ENCODE measurements around the gene G6PC2.
"Not testable (repeated sequence)": the region's sequence is repeated elsewhere in the genome, so short reads cannot be mapped to it uniquely, and the experiment has no call there.

The G6PC2 gene

DNA sequence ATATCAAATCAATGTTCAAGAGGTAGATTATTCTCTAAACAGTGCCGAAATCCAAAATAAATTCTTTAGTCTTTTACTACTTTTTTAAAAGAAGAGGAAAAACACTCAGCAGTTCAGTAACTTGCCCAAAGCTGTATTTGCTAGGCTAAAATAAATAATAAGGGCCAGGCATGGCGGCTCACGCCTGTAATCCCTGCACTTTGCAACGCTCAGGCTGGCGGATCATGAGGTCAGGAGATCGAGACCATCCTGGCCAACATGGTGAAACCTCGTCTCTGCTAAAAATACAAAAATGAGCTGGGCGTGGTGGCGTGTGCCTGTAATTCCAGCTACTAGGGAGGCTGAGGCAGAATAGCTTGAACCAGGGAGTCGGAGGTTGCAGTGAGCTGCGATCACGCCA lies 18.9 kb upstream of the G6PC2 start:
- not testable (repeated sequence) for H3K9ac ChIP-seq (ENCODE audit: low read length); H3K27me3 ChIP-seq (ENCODE audit: control insufficient read depth, insufficient read depth, low read length); H3K4me3 ChIP-seq (ENCODE audit: low read depth, low read length); H3K27ac ChIP-seq (ENCODE audit: low read depth, low read length); H3K4me1 ChIP-seq (ENCODE audit: control insufficient read depth, insufficient read depth, low read length); H3K9me3 ChIP-seq (ENCODE audit: control insufficient read depth, insufficient read depth, low read depth, low read length)
- peaks cover 24% of the 10 kb centered on the region for H3K36me3 ChIP-seq (ENCODE audit: control insufficient read depth, insufficient read depth, low read length)

DNA sequence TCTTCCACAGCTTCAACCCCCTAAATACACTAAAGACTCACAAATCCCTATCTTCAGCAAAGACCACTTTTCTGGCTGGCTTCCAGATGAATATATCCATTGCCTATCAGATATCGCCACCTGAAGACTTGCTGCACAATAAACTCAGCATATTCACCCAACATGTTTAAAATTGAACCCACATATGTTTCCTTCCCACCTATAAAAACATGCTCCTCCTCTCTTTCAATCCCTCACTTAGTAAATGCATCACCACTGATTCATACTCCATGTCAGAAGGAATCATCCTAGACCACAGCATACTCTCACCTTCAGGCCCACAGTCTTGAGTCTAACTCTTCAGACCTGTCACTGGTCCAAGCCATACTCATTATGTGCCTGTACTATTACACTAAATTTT lies 16.1 kb upstream of the G6PC2 start:
- H3K9me3 ChIP-seq (ENCODE audit: control insufficient read depth, insufficient read depth, low read depth, low read length), result no peaks in the 10 kb centered on the region
- H3K27me3 ChIP-seq (ENCODE audit: control insufficient read depth, insufficient read depth, low read length), result no peaks in the 10 kb centered on the region
- H3K36me3 ChIP-seq (ENCODE audit: control insufficient read depth, insufficient read depth, low read length), result peaks cover 36% of the 10 kb centered on the region
- H3K27ac ChIP-seq (ENCODE audit: low read depth, low read length), result no peak overlapping the region; the same call in 1 of the 2 replicates
- no peak overlapping the region for H3K4me3 ChIP-seq (ENCODE audit: low read depth, low read length)
- H3K9ac ChIP-seq (ENCODE audit: low read length), result no peak overlapping the region
- H3K4me1 ChIP-seq (ENCODE audit: control insufficient read depth, insufficient read depth, low read length), result peaks cover 5% of the 10 kb centered on the region; the same call in 1 of the 2 replicates

DNA sequence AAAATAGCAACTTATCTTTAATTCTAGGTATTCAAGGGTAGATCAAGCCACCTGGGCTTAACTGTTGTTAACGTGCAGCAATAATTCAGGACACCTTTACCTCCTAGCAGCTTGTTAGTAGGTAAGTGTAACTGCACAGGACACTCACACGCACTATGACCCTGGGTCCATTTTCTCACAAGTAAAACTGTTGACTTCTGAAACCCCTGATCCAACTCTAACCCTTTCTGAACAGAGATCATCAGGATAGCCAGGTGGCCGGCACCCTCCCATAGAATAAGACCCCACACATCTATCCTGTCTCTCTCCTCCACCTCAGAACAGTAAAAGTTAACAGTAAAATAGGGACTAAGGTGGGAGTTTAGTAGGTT lies 11.5 kb upstream of the G6PC2 start:
- H3K4me1 ChIP-seq (ENCODE audit: control insufficient read depth, insufficient read depth, low read length), result peaks cover 5% of the 10 kb centered on the region; the same call in 1 of the 2 replicates
- H3K9ac ChIP-seq (ENCODE audit: low read length), result peak overlapping the region; percentile 90
- no peaks in the 10 kb centered on the region for H3K9me3 ChIP-seq (ENCODE audit: control insufficient read depth, insufficient read depth, low read depth, low read length)
- peaks cover 30% of the 10 kb centered on the region for H3K36me3 ChIP-seq (ENCODE audit: control insufficient read depth, insufficient read depth, low read length)
- no peak overlapping the region; the same call in 1 of the 2 replicates for H3K27ac ChIP-seq (ENCODE audit: low read depth, low read length)
- peak overlapping the region; percentile 88 for H3K4me3 ChIP-seq (ENCODE audit: low read depth, low read length)
- H3K27me3 ChIP-seq (ENCODE audit: control insufficient read depth, insufficient read depth, low read length), result peaks cover 10% of the 10 kb centered on the region; the same call in 1 of the 2 replicates

- Histone ChIP-seq H3K9me3 (ENCODE audit: control insufficient read depth, insufficient read depth, low read depth, low read length) (no peaks in the 10 kb centered on the region), H3K36me3 (ENCODE audit: control insufficient read depth, insufficient read depth, low read length) (peaks cover 24% of the 10 kb centered on the region), H3K9ac (ENCODE audit: low read length) (peak within 1 kb of the TSS; percentile 90), H3K27ac (ENCODE audit: low read depth, low read length) (no peak within 1 kb of the TSS; the same call in 1 of the 2 replicates), H3K4me3 (ENCODE audit: low read depth, low read length) (peak within 1 kb of the TSS; percentile 88), H3K4me1 (ENCODE audit: control insufficient read depth, insufficient read depth, low read length) (peaks cover 5% of the 10 kb centered on the region; the same call in 1 of the 2 replicates), H3K27me3 (ENCODE audit: control insufficient read depth, insufficient read depth, low read length) (peaks cover 10% of the 10 kb centered on the region; the same call in 1 of the 2 replicates)
These were observed 10.9 kb upstream of the G6PC2 start, which contains the start of gene SPC25 for GRCh38 chr2:168890006-168890782. Gene SPC25, minus strand, starts transcription at chr2:168890430. Its CDS starts 911 bp downstream, at chr2:168889519.

DNA sequence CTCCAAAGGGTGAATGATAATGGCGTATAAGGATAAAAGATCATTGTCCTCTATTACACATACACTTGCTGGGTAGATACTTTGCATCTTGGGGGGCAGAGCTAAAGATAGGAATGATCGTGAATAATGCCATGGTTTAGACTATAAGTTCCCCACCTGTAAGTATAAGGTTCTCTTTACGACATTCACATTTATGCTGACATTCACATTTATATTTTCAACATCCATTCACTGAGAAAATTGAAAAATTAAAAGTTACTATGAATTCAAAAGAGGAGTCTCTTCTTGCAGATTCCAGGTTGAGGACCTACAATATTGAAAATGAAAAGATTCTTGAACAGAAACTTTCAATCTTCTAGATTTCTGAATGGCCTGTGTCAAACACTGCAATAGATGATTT lies 8.8 kb upstream of the G6PC2 start:
- H3K27me3 ChIP-seq (ENCODE audit: control insufficient read depth, insufficient read depth, low read length), result peaks cover 10% of the 10 kb centered on the region; the same call in 1 of the 2 replicates
- H3K4me1 ChIP-seq (ENCODE audit: control insufficient read depth, insufficient read depth, low read length), result peaks cover 5% of the 10 kb centered on the region; the same call in 1 of the 2 replicates
- no peak overlapping the region for H3K27ac ChIP-seq (ENCODE audit: low read depth, low read length)
- no peak overlapping the region for H3K9ac ChIP-seq (ENCODE audit: low read length)
- peaks cover 11% of the 10 kb centered on the region for H3K36me3 ChIP-seq (ENCODE audit: control insufficient read depth, insufficient read depth, low read length)
- H3K4me3 ChIP-seq (ENCODE audit: low read depth, low read length), result no peak overlapping the region
- H3K9me3 ChIP-seq (ENCODE audit: control insufficient read depth, insufficient read depth, low read depth, low read length), result no peaks in the 10 kb centered on the region

- Histone ChIP-seq H3K9me3 (ENCODE audit: control insufficient read depth, insufficient read depth, low read depth, low read length) (no peaks in the 10 kb centered on the region), H3K4me1 (ENCODE audit: control insufficient read depth, insufficient read depth, low read length) (peaks cover 5% of the 10 kb centered on the region; the same call in 1 of the 2 replicates), H3K27me3 (ENCODE audit: control insufficient read depth, insufficient read depth, low read length) (peaks cover 10% of the 10 kb centered on the region; the same call in 1 of the 2 replicates), H3K27ac (ENCODE audit: low read depth, low read length) (no peak overlapping the region), H3K36me3 (ENCODE audit: control insufficient read depth, insufficient read depth, low read length) (no peaks in the 10 kb centered on the region), H3K9ac (ENCODE audit: low read length) (no peak overlapping the region), H3K4me3 (ENCODE audit: low read depth, low read length) (no peak overlapping the region)
These were observed 7.0 kb upstream of the G6PC2 start for GRCh38 chr2:168894101-168894500.

- H3K4me1 ChIP-seq (ENCODE audit: control insufficient read depth, insufficient read depth, low read length), result no peaks in the 10 kb centered on the region
- H3K9ac ChIP-seq (ENCODE audit: low read length), result no peak overlapping the region
- no peaks in the 10 kb centered on the region for H3K36me3 ChIP-seq (ENCODE audit: control insufficient read depth, insufficient read depth, low read length)
- H3K27ac ChIP-seq (ENCODE audit: low read depth, low read length), result no peak overlapping the region
- H3K4me3 ChIP-seq (ENCODE audit: low read depth, low read length), result no peak overlapping the region
- peaks cover 10% of the 10 kb centered on the region; the same call in 1 of the 2 replicates for H3K27me3 ChIP-seq (ENCODE audit: control insufficient read depth, insufficient read depth, low read length)
- no peaks in the 10 kb centered on the region for H3K9me3 ChIP-seq (ENCODE audit: control insufficient read depth, insufficient read depth, low read depth, low read length)
These were observed 6.4 kb upstream of the G6PC2 start for GRCh38 chr2:168894720-168895119.

DNA sequence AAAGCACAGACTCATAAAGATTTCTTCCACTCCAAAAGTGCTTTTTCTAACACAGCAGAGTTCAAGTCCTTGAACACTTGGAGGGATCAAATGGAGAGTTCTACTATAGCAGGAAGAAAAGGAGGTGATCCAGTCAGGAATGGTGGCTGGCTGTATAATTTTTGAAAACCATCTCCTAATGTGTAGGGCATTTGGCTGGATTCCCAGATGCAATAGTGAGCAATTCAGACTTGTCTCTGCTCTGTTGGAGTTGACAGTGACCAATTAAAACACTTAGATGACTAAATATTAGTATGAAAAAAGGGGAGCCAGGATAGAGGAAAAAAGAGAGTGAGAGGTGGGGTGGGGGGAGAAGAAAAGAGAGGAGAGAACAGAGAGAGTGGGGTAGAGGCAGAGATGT lies 5.3 kb upstream of the G6PC2 start:
- Histone ChIP-seq H3K4me3 (ENCODE audit: low read depth, low read length) (no peak overlapping the region), H3K27me3 (ENCODE audit: control insufficient read depth, insufficient read depth, low read length) (peaks cover 10% of the 10 kb centered on the region; the same call in 1 of the 2 replicates), H3K27ac (ENCODE audit: low read depth, low read length) (no peak overlapping the region), H3K9me3 (ENCODE audit: control insufficient read depth, insufficient read depth, low read depth, low read length) (no peaks in the 10 kb centered on the region), H3K4me1 (ENCODE audit: control insufficient read depth, insufficient read depth, low read length) (no peaks in the 10 kb centered on the region), H3K36me3 (ENCODE audit: control insufficient read depth, insufficient read depth, low read length) (no peaks in the 10 kb centered on the region), H3K9ac (ENCODE audit: low read length) (no peak overlapping the region)

GRCh38 chr2:168896783-168897182 lies 4.3 kb upstream of the G6PC2 start:
- H3K9ac ChIP-seq (ENCODE audit: low read length), result no peak overlapping the region
- H3K4me1 ChIP-seq (ENCODE audit: control insufficient read depth, insufficient read depth, low read length), result no peaks in the 10 kb centered on the region
- no peaks in the 10 kb centered on the region for H3K9me3 ChIP-seq (ENCODE audit: control insufficient read depth, insufficient read depth, low read depth, low read length)
- peaks cover 4% of the 10 kb centered on the region; the same call in 1 of the 2 replicates for H3K27me3 ChIP-seq (ENCODE audit: control insufficient read depth, insufficient read depth, low read length)
- H3K27ac ChIP-seq (ENCODE audit: low read depth, low read length), result no peak overlapping the region
- no peak overlapping the region for H3K4me3 ChIP-seq (ENCODE audit: low read depth, low read length)
- no peaks in the 10 kb centered on the region for H3K36me3 ChIP-seq (ENCODE audit: control insufficient read depth, insufficient read depth, low read length)

- Histone ChIP-seq H3K4me3 (ENCODE audit: low read depth, low read length) (no peak overlapping the region), H3K27me3 (ENCODE audit: control insufficient read depth, insufficient read depth, low read length) (no peaks in the 10 kb centered on the region), H3K9me3 (ENCODE audit: control insufficient read depth, insufficient read depth, low read depth, low read length) (no peaks in the 10 kb centered on the region), H3K27ac (ENCODE audit: low read depth, low read length) (no peak overlapping the region), H3K36me3 (ENCODE audit: control insufficient read depth, insufficient read depth, low read length) (no peaks in the 10 kb centered on the region), H3K4me1 (ENCODE audit: control insufficient read depth, insufficient read depth, low read length) (no peaks in the 10 kb centered on the region), H3K9ac (ENCODE audit: low read length) (no peak overlapping the region)
These were observed 3.6 kb upstream of the G6PC2 start for GRCh38 chr2:168897449-168897848.

GRCh38 chr2:168903888-168904287 lies 2.8 kb downstream of the G6PC2 start:
- H3K36me3 ChIP-seq (ENCODE audit: control insufficient read depth, insufficient read depth, low read length), result no peaks in the 10 kb centered on the region
- H3K9me3 ChIP-seq (ENCODE audit: control insufficient read depth, insufficient read depth, low read depth, low read length), result no peaks in the 10 kb centered on the region
- H3K27me3 ChIP-seq (ENCODE audit: control insufficient read depth, insufficient read depth, low read length), result no peaks in the 10 kb centered on the region

More at GRCh38 chr2:168903888-168904287, 2.8 kb downstream of the G6PC2 start:
- H3K4me1 ChIP-seq (ENCODE audit: control insufficient read depth, insufficient read depth, low read length), result peaks cover 22% of the 10 kb centered on the region
- no peak overlapping the region for H3K9ac ChIP-seq (ENCODE audit: low read length)
- no peak overlapping the region for H3K27ac ChIP-seq (ENCODE audit: low read depth, low read length)
- H3K4me3 ChIP-seq (ENCODE audit: low read depth, low read length), result no peak overlapping the region
